Thoracic aorta (tissue), 2 donors: ENCODE measurements around the gene NDST3. TPM values are rescaled to one million over a fixed set of nuclear protein-coding genes. Genes with fewer than 3 reads are reported as not detected.
"Not testable (repeated sequence)": the region's sequence is repeated elsewhere in the genome, so short reads cannot be mapped to it uniquely, and the experiment has no call there.

Experiments
- ATAC-seq: fragments of 150-250 bp; one replicate; pipeline ENCODE4 v1.8.0; 2017; ENCODE audit warnings: low read depth; ENCODE audit not compliant: insufficient number of reproducible peaks, low FRiP score
- DNase-seq: peaks from one replicate; pipeline ENCODE4 v3.0.0-alpha.2; 2020; ENCODE audit warnings: low spot score
- H3K27ac ChIP-seq, 2 donors: fragments of 200-600 bp; sonication (generic); 1 replicate in 1 of 2; 2 replicates in 1 of 2; pipeline ENCODE4 v1.5.1; 2016; ENCODE audit warnings: mild to moderate bottlenecking in 2 of 2, moderate library complexity in 2 of 2
- H3K27me3 ChIP-seq: fragments of 200-600 bp; sonication (generic); replicated peaks from 2 replicates; pipeline ENCODE4 v1.6.0; 2016; ENCODE audit warnings: mild to moderate bottlenecking; ENCODE audit not compliant: insufficient read depth
- H3K36me3 ChIP-seq: fragments of 200-600 bp; sonication (generic); one replicate; pipeline ENCODE4 v1.5.1; 2016
- H3K4me1 ChIP-seq, 2 donors: fragments of 200-600 bp; sonication (generic); 1 replicate in 1 of 2; 2 replicates in 1 of 2; pipeline versions ENCODE4 v1.5.1 to v1.6.0; 2016; ENCODE audit warnings: low read depth in 2 of 2, mild to moderate bottlenecking in 1 of 2; ENCODE audit not compliant: control insufficient read depth in 1 of 2
- H3K4me3 ChIP-seq: fragments of 200-600 bp; sonication (generic); 2 replicates; pipeline ENCODE4 v1.5.1; 2016; ENCODE audit warnings: mild to moderate bottlenecking
- H3K9me3 ChIP-seq: fragments of 200-600 bp; sonication (generic); 2 replicates; pipeline ENCODE4 v1.5.1; 2016
- CTCF ChIP-seq: fragments of 200-600 bp; sonication (generic); IDR thresholded peaks from one replicate; pipeline ENCODE4 v1.5.1; 2019; ENCODE audit warnings: antibody characterized with exemption
- total RNA-seq, 2 donors: library from RNA; depleted of rRNA; stranded (reverse); fragments of >200 nt; gene quantifications; one replicate each; pipeline versions ENCODE4 v1.1.0 to v1.2.3, GENCODE V29; 2016

The NDST3 gene
- total RNA-seq, 2 donors from 2014 or later: not detected

GRCh38 chr4:118260309-118260708 lies 226.0 kb downstream of the NDST3 start:
- no peaks in the 10 kb centered on the region for H3K27me3 ChIP-seq
- H3K4me1 ChIP-seq: no peaks in the 10 kb centered on the region
- no peaks in the 10 kb centered on the region for H3K36me3 ChIP-seq
- H3K9me3 ChIP-seq: no peaks in the 10 kb centered on the region
- no peak for TF ChIP-seq CTCF
- H3K4me3 ChIP-seq: no peak overlapping the region
- no peak overlapping the region for H3K27ac ChIP-seq
- ATAC-seq (no peak), DNase-seq (no peak)

GRCh38 chr4:118264096-118264495 lies 229.8 kb downstream of the NDST3 start:
- no peak for TF ChIP-seq CTCF
- no peaks in the 10 kb centered on the region for H3K9me3 ChIP-seq
- no peaks in the 10 kb centered on the region for H3K27me3 ChIP-seq
- DNase-seq: no peak
- ATAC-seq: no peak
- no peak overlapping the region for H3K27ac ChIP-seq
- H3K4me3 ChIP-seq: no peak overlapping the region
- H3K4me1 ChIP-seq: no peaks in the 10 kb centered on the region
- no peaks in the 10 kb centered on the region for H3K36me3 ChIP-seq

- H3K36me3 ChIP-seq: no peaks in the 10 kb centered on the region
- H3K9me3 ChIP-seq: no peaks in the 10 kb centered on the region
- TF ChIP-seq CTCF: no peak
- H3K4me1 ChIP-seq: no peaks in the 10 kb centered on the region
- ATAC-seq (no peak), DNase-seq (no peak)
- peak overlapping the region; percentile 66 for H3K4me3 ChIP-seq
- no peaks in the 10 kb centered on the region for H3K27me3 ChIP-seq
- H3K27ac ChIP-seq: no peak overlapping the region
Observed at GRCh38 chr4:118265312-118266144, 231.2 kb downstream of the NDST3 start.

GRCh38 chr4:118266145-118266496 lies 231.8 kb downstream of the NDST3 start:
- H3K9me3 ChIP-seq, H3K4me1 ChIP-seq, H3K36me3 ChIP-seq, DNase-seq, H3K4me3 ChIP-seq, H3K27me3 ChIP-seq, H3K27ac ChIP-seq, ATAC-seq: not testable (repeated sequence)

- H3K27me3 ChIP-seq: no peaks in the 10 kb centered on the region
- ATAC-seq (no peak), DNase-seq (no peak)
- no peaks in the 10 kb centered on the region for H3K9me3 ChIP-seq
- H3K27ac ChIP-seq: no peak overlapping the region
- no peaks in the 10 kb centered on the region for H3K4me1 ChIP-seq
- TF ChIP-seq CTCF: no peak
- no peak overlapping the region for H3K4me3 ChIP-seq
- no peaks in the 10 kb centered on the region for H3K36me3 ChIP-seq
Observed at GRCh38 chr4:118268780-118269179, 234.5 kb downstream of the NDST3 start.

- DNase-seq (no peak), ATAC-seq (no peak)
- H3K4me1 ChIP-seq: no peaks in the 10 kb centered on the region
- TF ChIP-seq CTCF: peak; percentile 46
- no peak overlapping the region for H3K27ac ChIP-seq
- H3K27me3 ChIP-seq: no peaks in the 10 kb centered on the region
- H3K4me3 ChIP-seq: no peak overlapping the region
- no peaks in the 10 kb centered on the region for H3K36me3 ChIP-seq
- H3K9me3 ChIP-seq: no peaks in the 10 kb centered on the region
Observed at GRCh38 chr4:118270492-118270891, 236.2 kb downstream of the NDST3 start.
